Naive thymus-derived CD4-positive, alpha-beta T cell (primary cell): Measurements from ENCODE around the gene SPDYE2. TPM values are rescaled to one million over a fixed set of nuclear protein-coding genes. Genes with fewer than 3 reads are reported as not detected.
"Not testable (repeated sequence)": the region's sequence is repeated elsewhere in the genome, so short reads cannot be mapped to it uniquely, and the experiment has no call there.

Source experiments
- ATAC-seq: fragments of 150-1000 bp; cut with Tn5 transposase; 2 replicates; pipeline ENCODE4 v1.10.0; 2021; ENCODE audit warnings: mild to moderate bottlenecking, moderate library complexity
- CTCF ChIA-PET: fragments of 350-600 bp; sonication (Branson Sonifier 250); formaldehyde crosslinking; loops from one replicate; lab custom pipeline; 2021; ENCODE audit warnings: antibody characterized with exemption; lab: Charles Lee
- POLR2A ChIA-PET: fragments of 350-600 bp; sonication (Branson Sonifier 250); formaldehyde crosslinking; loops from one replicate; lab custom pipeline; 2021; ENCODE audit warnings: antibody characterized with exemption, inconsistent platforms; lab: Charles Lee
- DNase-seq, 9 donors: peaks; one replicate each; pipeline versions ENCODE4 v3.0.0 to v3.0.0-alpha.2; 2020 to 2022; ENCODE audit warnings: mixed read lengths in 1 of 9
- H3K27ac ChIP-seq: one replicate; pipeline ENCODE4 v1.7.0; 2013; ENCODE audit warnings: mild to moderate bottlenecking, low read depth, low read length, moderate library complexity
- H3K27me3 ChIP-seq, 2 donors: one replicate each; pipeline ENCODE4 v1.7.0; 2013; ENCODE audit warnings: low read length in 2 of 2, mild to moderate bottlenecking in 2 of 2, moderate library complexity in 2 of 2; ENCODE audit not compliant: control insufficient read depth in 2 of 2, insufficient read depth in 2 of 2
- H3K36me3 ChIP-seq, 3 experiments: 1 replicate in 2 of 3; 2 replicates in 1 of 3; pipeline ENCODE4 v1.7.0; 2013; ENCODE audit warnings: low read length in 3 of 3, mild to moderate bottlenecking in 3 of 3, moderate library complexity in 1 of 3; ENCODE audit not compliant: insufficient read depth in 3 of 3, control insufficient read depth in 2 of 3
- H3K4me1 ChIP-seq, 2 donors: one replicate each; pipeline ENCODE4 v1.7.0; 2013; ENCODE audit warnings: low read length in 2 of 2, mild to moderate bottlenecking in 2 of 2, moderate library complexity in 1 of 2; ENCODE audit not compliant: control insufficient read depth in 2 of 2, insufficient read depth in 2 of 2
- H3K4me3 ChIP-seq: 2 replicates; pipeline ENCODE4 v1.7.0; 2013; ENCODE audit warnings: mild to moderate bottlenecking, low read length
- H3K9me3 ChIP-seq, 3 experiments: 1 replicate in 2 of 3; 2 replicates in 1 of 3; pipeline ENCODE4 v1.7.0; 2013; ENCODE audit warnings: low read length in 3 of 3; ENCODE audit not compliant: control insufficient read depth in 2 of 3
- H3K27ac Mint-ChIP-seq, 9 donors: one replicate each; pipeline ENCODE4 v1.8.0; 2020 to 2022; ENCODE audit warnings: mixed read lengths in 9 of 9, mild to moderate bottlenecking in 8 of 9, moderate library complexity in 5 of 9, inconsistent platforms in 2 of 9
- H3K27me3 Mint-ChIP-seq, 5 donors: one replicate each; pipeline ENCODE4 v1.8.0; 2021 to 2022; ENCODE audit warnings: mixed read lengths in 5 of 5, mild to moderate bottlenecking in 1 of 5
- H3K36me3 Mint-ChIP-seq, 5 donors: one replicate each; pipeline ENCODE4 v1.8.0; 2020 to 2022; ENCODE audit warnings: mixed read lengths in 5 of 5, mild to moderate bottlenecking in 3 of 5, inconsistent platforms in 1 of 5
- H3K4me1 Mint-ChIP-seq, 7 donors: one replicate each; pipeline ENCODE4 v1.8.0; 2020 to 2022; ENCODE audit warnings: mixed read lengths in 7 of 7, mild to moderate bottlenecking in 3 of 7, inconsistent platforms in 1 of 7
- H3K4me3 Mint-ChIP-seq, 10 donors: one replicate each; pipeline ENCODE4 v1.8.0; 2020 to 2022; ENCODE audit warnings: mild to moderate bottlenecking in 10 of 10, mixed read lengths in 10 of 10, moderate library complexity in 6 of 10, inconsistent platforms in 2 of 10
- H3K9me3 Mint-ChIP-seq, 11 donors: one replicate each; pipeline ENCODE4 v1.8.0; 2020 to 2022; ENCODE audit warnings: mixed read lengths in 11 of 11, mild to moderate bottlenecking in 4 of 11, inconsistent platforms in 1 of 11, moderate library complexity in 1 of 11
- intact Hi-C, 2 donors: fragments of 100-400 bp; cut with micrococcal nuclease; formaldehyde crosslinking; loops; one replicate each; pipeline ENCODE4 v1.15.1; 2023
- polyA plus RNA-seq, 2 donors: library from polyadenylated mRNA; unstranded; fragments of 300-500 nt; fragmentation: Illumina TruSeq; gene quantifications; one replicate each; pipeline ENCODE4 v1.2.3, GENCODE V29; 2021
- total RNA-seq, 6 experiments: library from RNA in 5 of 6; stranded (reverse) in 5 of 6; gene quantifications; 1 replicate in 5 of 6; 2 replicates in 1 of 6; pipeline ENCODE4 v1.2.3 and lab custom pipeline; 2021 to 2026

The SPDYE2 gene
- total and polyA plus RNA-seq, 7 experiments from 2014 or later, result 0.29 to 1.1 (median 0.32) TPM; not detected in 1

GRCh38 chr7:102583495-102583894, 32.5 kb downstream of the SPDYE2 start:
- DNase-seq, H3K36me3 ChIP-seq, H3K9me3 ChIP-seq, ATAC-seq, H3K4me1 Mint-ChIP-seq, H3K27me3 ChIP-seq, H3K27me3 Mint-ChIP-seq, H3K4me1 ChIP-seq, CTCF ChIA-PET, H3K4me3 ChIP-seq, H3K36me3 Mint-ChIP-seq, POLR2A ChIA-PET, H3K27ac ChIP-seq, H3K4me3 Mint-ChIP-seq, H3K9me3 Mint-ChIP-seq, H3K27ac Mint-ChIP-seq, intact Hi-C loops: not testable (repeated sequence)

DNA sequence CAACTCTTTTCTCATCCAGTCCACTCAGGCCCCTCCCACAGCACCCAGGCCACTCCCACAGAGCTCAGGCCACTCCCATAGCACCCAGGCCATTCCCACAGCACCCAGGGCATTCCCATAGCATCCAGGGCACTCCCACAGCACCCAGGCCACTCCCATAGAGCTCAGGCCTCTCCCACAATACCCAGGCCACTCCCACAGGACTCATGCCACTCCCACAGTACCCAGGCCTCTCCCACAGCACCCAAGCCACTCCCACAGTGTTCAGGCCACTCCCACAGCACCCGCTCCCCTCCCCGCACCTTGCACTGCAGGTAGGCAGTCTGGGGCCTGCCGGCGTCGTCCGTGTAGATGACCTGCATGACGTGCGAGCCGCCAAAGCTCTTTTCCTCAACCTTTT, 38.8 kb downstream of the SPDYE2 start:
- ATAC-seq, result peak; percentile 66
- DNase-seq, H3K4me1 Mint-ChIP-seq, H3K9me3 ChIP-seq, CTCF ChIA-PET, H3K4me1 ChIP-seq, POLR2A ChIA-PET, H3K4me3 ChIP-seq, H3K27ac Mint-ChIP-seq, H3K9me3 Mint-ChIP-seq, intact Hi-C loops, H3K36me3 ChIP-seq, H3K27ac ChIP-seq, H3K36me3 Mint-ChIP-seq, H3K27me3 ChIP-seq, H3K27me3 Mint-ChIP-seq, H3K4me3 Mint-ChIP-seq: not testable (repeated sequence)

GRCh38 chr7:102592477-102593019, 41.5 kb downstream of the SPDYE2 start:
- H3K27me3 Mint-ChIP-seq, H3K27ac Mint-ChIP-seq, H3K9me3 Mint-ChIP-seq, H3K36me3 ChIP-seq, H3K36me3 Mint-ChIP-seq, POLR2A ChIA-PET, intact Hi-C loops, H3K4me3 Mint-ChIP-seq, H3K9me3 ChIP-seq, H3K4me1 ChIP-seq, H3K4me1 Mint-ChIP-seq, CTCF ChIA-PET, H3K27ac ChIP-seq, H3K27me3 ChIP-seq, H3K4me3 ChIP-seq: not testable (repeated sequence)
- ATAC-seq, result peak; percentile 79
- DNase-seq, result peak; percentile 23 to 67 (median 53)

DNA sequence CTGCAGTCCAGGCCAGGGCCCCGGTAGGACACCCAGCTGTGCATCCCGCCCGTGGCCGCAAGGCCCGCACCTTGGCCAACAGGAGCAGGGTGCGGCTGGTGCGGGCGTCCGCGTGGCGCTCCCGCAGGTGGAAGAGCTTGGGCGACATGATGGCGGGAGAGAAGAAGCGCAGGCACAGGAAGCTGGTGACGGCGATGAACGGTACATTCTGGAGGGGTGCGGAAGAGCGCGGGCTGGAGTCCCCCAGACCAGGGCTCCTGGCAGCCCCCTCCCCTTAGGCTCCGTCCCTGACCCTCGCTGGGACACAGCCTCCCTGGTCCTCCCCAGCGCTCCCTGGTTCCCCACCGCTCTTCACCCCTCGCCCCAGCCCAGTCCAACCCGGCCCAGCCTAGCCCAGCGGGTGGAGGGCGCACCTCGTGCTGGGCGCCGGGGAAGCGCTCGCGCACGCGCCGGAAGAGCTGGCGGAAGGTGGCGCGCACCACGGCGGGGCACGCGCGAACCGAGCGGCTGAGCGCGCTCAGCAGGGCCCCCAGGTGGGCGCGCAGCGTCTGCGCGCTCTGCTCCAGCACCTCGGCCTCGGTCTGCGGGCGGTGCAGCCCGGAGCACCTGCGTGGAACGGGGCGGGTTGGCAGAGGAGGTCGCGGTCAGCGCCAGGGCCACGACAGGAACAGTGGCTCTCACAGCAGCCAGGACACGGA, 42.8 kb downstream of the SPDYE2 start:
- H3K4me1 ChIP-seq, H3K27ac Mint-ChIP-seq, DNase-seq, H3K9me3 Mint-ChIP-seq, H3K9me3 ChIP-seq, H3K36me3 ChIP-seq, H3K4me1 Mint-ChIP-seq, H3K27me3 ChIP-seq, intact Hi-C loops, H3K4me3 ChIP-seq, H3K36me3 Mint-ChIP-seq, H3K4me3 Mint-ChIP-seq, H3K27me3 Mint-ChIP-seq, CTCF ChIA-PET, POLR2A ChIA-PET, H3K27ac ChIP-seq: not testable (repeated sequence)
- ATAC-seq, result peak; percentile 77

DNA sequence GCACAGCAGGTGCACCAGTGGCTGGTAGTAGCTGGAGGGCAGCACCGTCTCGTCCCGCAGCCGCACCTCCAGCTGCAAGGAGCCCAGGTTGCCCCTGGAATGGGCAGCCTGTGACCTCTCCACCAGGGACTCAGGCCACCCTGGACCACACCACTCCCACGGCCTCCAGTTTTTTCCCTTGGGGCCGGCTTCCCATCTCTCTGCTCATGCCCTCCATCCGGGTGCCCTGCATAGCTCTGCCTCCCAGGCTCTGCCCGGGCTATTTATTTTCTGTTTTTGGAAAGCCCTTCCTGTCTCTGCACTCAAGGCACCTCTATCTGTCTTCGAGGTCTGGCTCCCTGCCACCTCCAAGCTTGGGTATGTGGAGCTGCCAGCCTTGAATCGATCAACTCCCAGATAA, 45.0 kb downstream of the SPDYE2 start:
- H3K36me3 ChIP-seq, H3K27ac ChIP-seq, H3K27me3 Mint-ChIP-seq, POLR2A ChIA-PET, ATAC-seq, H3K27ac Mint-ChIP-seq, H3K4me3 ChIP-seq, intact Hi-C loops, CTCF ChIA-PET, H3K9me3 Mint-ChIP-seq, H3K4me1 ChIP-seq, H3K9me3 ChIP-seq, H3K27me3 ChIP-seq, H3K4me1 Mint-ChIP-seq, H3K36me3 Mint-ChIP-seq, H3K4me3 Mint-ChIP-seq: not testable (repeated sequence)
- DNase-seq, result peak in 1 of 9 donors; percentile 21

- CTCF ChIA-PET, ATAC-seq, H3K9me3 Mint-ChIP-seq, H3K4me3 ChIP-seq, H3K4me1 Mint-ChIP-seq, H3K9me3 ChIP-seq, POLR2A ChIA-PET, H3K27me3 Mint-ChIP-seq, H3K36me3 Mint-ChIP-seq, DNase-seq, H3K36me3 ChIP-seq, H3K27me3 ChIP-seq, H3K27ac ChIP-seq, H3K4me1 ChIP-seq, H3K27ac Mint-ChIP-seq, H3K4me3 Mint-ChIP-seq, intact Hi-C loops: not testable (repeated sequence)
Measured at GRCh38 chr7:102599699-102600098, 48.7 kb downstream of the SPDYE2 start.

GRCh38 chr7:102602317-102602716, 51.3 kb downstream of the SPDYE2 start:
- DNase-seq, H3K27ac Mint-ChIP-seq, H3K4me1 ChIP-seq, POLR2A ChIA-PET, H3K36me3 ChIP-seq, H3K27me3 Mint-ChIP-seq, H3K4me3 ChIP-seq, H3K27me3 ChIP-seq, H3K27ac ChIP-seq, intact Hi-C loops, CTCF ChIA-PET, H3K9me3 Mint-ChIP-seq, H3K36me3 Mint-ChIP-seq, H3K9me3 ChIP-seq, H3K4me1 Mint-ChIP-seq, H3K4me3 Mint-ChIP-seq: not testable (repeated sequence)
- peak; percentile 4 for ATAC-seq
